GM12801 (cell line): ENCODE results near the gene STAT1.

Source experiments
- TF ChIP-seq, protein P1 (sequence below): IDR thresholded peaks from one replicate; pipeline ENCODE4 v1.5.1; 2011; ENCODE audit warnings: control low read depth; ENCODE audit not compliant: insufficient read length; ENCODE audit errors: extremely low read depth

Gene STAT1

DNA sequence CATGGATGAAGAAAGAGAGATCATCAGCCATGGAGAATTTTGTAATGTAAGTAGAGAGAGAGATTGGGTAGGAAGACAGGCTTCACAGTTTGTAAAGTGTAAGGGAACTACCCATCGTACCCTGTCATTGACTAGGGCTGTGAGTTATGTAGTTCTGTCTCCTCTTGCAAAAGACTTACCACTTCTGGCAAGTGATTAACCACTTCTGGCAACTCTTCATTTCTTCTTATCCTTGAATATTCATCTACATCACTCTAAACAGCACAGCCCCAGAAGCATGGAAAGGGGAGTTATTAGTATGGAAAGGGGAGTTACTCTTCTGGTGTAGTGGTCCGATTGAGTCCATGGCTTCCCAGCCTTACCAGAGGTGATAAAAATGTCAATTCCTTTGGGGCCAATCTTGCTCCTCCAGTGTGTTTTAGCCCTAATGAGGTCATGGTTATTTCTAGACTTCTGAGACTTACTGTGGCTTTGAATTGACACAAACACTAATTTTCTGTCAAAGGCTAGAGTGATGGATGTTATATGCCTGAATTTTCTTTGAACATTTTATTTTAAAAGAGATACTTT, 52.0 kb downstream of the STAT1 start:
- TF ChIP-seq, protein P1, sequence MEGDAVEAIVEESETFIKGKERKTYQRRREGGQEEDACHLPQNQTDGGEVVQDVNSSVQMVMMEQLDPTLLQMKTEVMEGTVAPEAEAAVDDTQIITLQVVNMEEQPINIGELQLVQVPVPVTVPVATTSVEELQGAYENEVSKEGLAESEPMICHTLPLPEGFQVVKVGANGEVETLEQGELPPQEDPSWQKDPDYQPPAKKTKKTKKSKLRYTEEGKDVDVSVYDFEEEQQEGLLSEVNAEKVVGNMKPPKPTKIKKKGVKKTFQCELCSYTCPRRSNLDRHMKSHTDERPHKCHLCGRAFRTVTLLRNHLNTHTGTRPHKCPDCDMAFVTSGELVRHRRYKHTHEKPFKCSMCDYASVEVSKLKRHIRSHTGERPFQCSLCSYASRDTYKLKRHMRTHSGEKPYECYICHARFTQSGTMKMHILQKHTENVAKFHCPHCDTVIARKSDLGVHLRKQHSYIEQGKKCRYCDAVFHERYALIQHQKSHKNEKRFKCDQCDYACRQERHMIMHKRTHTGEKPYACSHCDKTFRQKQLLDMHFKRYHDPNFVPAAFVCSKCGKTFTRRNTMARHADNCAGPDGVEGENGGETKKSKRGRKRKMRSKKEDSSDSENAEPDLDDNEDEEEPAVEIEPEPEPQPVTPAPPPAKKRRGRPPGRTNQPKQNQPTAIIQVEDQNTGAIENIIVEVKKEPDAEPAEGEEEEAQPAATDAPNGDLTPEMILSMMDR, result no peak

- TF ChIP-seq, protein P1, result no peak
These were observed 53.8 kb downstream of the STAT1 start for GRCh38 chr2:190959911-190960788.

- TF ChIP-seq, protein P1, result no peak
These were observed 60.7 kb downstream of the STAT1 start for GRCh38 chr2:190953257-190953656.

GRCh38 chr2:190950566-190950991, 63.4 kb downstream of the STAT1 start:
- TF ChIP-seq, protein P1, result no peak

DNA sequence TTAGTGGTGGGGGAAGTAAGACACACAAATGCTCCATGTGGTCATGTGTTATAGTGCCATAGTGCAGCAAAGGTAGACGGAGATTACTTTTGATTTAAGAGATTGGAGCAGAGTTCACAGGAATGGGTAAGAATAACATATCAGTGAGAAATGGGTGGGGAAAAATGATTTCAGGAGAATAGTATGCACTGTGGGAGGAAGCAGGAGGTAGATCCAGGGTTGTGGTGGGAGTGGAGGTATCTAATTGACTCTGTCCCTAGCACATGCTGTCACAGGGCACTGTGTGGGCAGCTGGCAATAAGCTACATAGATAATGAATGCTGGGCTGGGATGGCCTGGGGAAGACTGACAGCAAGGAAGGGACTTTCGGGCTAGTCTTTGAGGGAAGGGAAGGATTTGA, 65.3 kb downstream of the STAT1 start:
- TF ChIP-seq, protein P1, result no peak

GRCh38 chr2:190947711-190948251, 66.2 kb downstream of the STAT1 start:
- TF ChIP-seq, protein P1, result no peak

GRCh38 chr2:190947141-190947540, 66.8 kb downstream of the STAT1 start:
- TF ChIP-seq, protein P1, result no peak
